H1 (cell line): ENCODE data around the gene ABHD2. TPM values are rescaled to one million over a fixed set of nuclear protein-coding genes. Genes with fewer than 3 reads are reported as not detected.

Experiments
- CTCF ChIA-PET: fragments of 300-600 bp; sonication (Branson Sonifier 250); formaldehyde crosslinking; loops from one replicate; lab custom pipeline; 2021; ENCODE audit not compliant: partially characterized antibody; lab: Charles Lee
- POLR2A ChIA-PET: fragments of 300-600 bp; sonication (Branson Sonifier 250); formaldehyde crosslinking; loops from one replicate; lab custom pipeline; 2021; ENCODE audit warnings: inconsistent platforms; ENCODE audit not compliant: partially characterized antibody; lab: Charles Lee
- DNase-seq, 2 experiments: peaks; one replicate each; pipeline versions ENCODE4 v3.0.0 to v3.0.0-alpha.2; 2010 to 2022; ENCODE audit warnings: low spot score in 2 of 2, low read depth in 1 of 2, mixed read lengths in 1 of 2
- FAIRE-seq: peaks from 2 replicates; lab custom pipeline; 2011; peaks lifted over from hg19 to GRCh38; lab: Jason Lieb, UNC
- H2AFZ ChIP-seq: 2 replicates; pipeline ENCODE4 v1.8.1; 2012; ENCODE audit warnings: low read length, inconsistent platforms
- H2AK5ac ChIP-seq: 2 replicates; pipeline ENCODE4 v1.6.1; 2013; ENCODE audit warnings: low read depth, low read length
- H2BK120ac ChIP-seq: replicated peaks from 2 replicates; pipeline ENCODE3; 2013; ENCODE audit warnings: low read depth, low read length, inconsistent platforms
- H2BK12ac ChIP-seq: 2 replicates; pipeline ENCODE4 v1.6.1; 2013; ENCODE audit warnings: low read depth, low read length
- H2BK15ac ChIP-seq: 2 replicates; pipeline ENCODE4 v1.6.1; 2013; ENCODE audit warnings: low read length
- H2BK20ac ChIP-seq: 2 replicates; pipeline ENCODE4 v1.6.1; 2013; ENCODE audit warnings: low read length
- H2BK5ac ChIP-seq: 2 replicates; pipeline ENCODE4 v1.6.1; 2013; ENCODE audit warnings: low read depth, low read length
- H3K14ac ChIP-seq: 2 replicates; pipeline ENCODE4 v1.6.1; 2013; ENCODE audit warnings: inconsistent platforms; ENCODE audit not compliant: insufficient read length
- H3K18ac ChIP-seq: 2 replicates; pipeline ENCODE4 v1.6.1; 2013; ENCODE audit warnings: low read length; ENCODE audit errors: extremely low read depth
- H3K23ac ChIP-seq: 2 replicates; pipeline ENCODE4 v1.6.1; 2013; ENCODE audit warnings: inconsistent platforms; ENCODE audit not compliant: insufficient read length
- H3K23me2 ChIP-seq: 2 replicates; pipeline ENCODE4 v1.6.1; 2013; ENCODE audit warnings: low read depth, low read length
- H3K27ac ChIP-seq: 2 replicates; pipeline ENCODE4 v1.6.1; 2011; ENCODE audit warnings: low read depth, low read length, inconsistent platforms
- H3K27me3 ChIP-seq, 4 experiments: replicated peaks in 1 of 4; 1 replicate in 1 of 4; 2 replicates in 3 of 4; pipeline versions ENCODE4 v1.6.1 to v1.8.1; 2011 to 2013; ENCODE audit warnings: low read length in 3 of 4, mild to moderate bottlenecking in 3 of 4, inconsistent platforms in 2 of 4, mixed read lengths in 2 of 4, moderate library complexity in 1 of 4; ENCODE audit not compliant: control insufficient read depth in 3 of 4, insufficient read depth in 3 of 4; ENCODE audit errors: extremely low read depth in 1 of 4
- H3K36me3 ChIP-seq, 4 experiments: 2 replicates each; pipeline versions ENCODE4 v1.6.1 to v1.8.1; 2011 to 2013; ENCODE audit warnings: mild to moderate bottlenecking in 4 of 4, low read length in 3 of 4, moderate library complexity in 2 of 4, control low read depth in 1 of 4, inconsistent platforms in 1 of 4; ENCODE audit not compliant: insufficient read depth in 4 of 4, control insufficient read depth in 2 of 4
- H3K4ac ChIP-seq: replicated peaks from 2 replicates; pipeline ENCODE3; 2013; ENCODE audit warnings: low read length, low read depth, mixed read lengths, inconsistent platforms; ENCODE audit not compliant: insufficient read length
- H3K4me1 ChIP-seq, 4 experiments: replicated peaks in 1 of 4; 1 replicate in 1 of 4; 2 replicates in 3 of 4; pipeline versions ENCODE4 v1.6.1 to v1.8.1; 2011 to 2013; ENCODE audit warnings: low read length in 3 of 4, inconsistent platforms in 2 of 4, mixed read lengths in 1 of 4; ENCODE audit not compliant: insufficient read depth in 4 of 4, control insufficient read depth in 3 of 4
- H3K4me2 ChIP-seq, 2 experiments: 2 replicates each; pipeline versions ENCODE4 v1.6.1 to v1.8.1; 2011 to 2013; ENCODE audit warnings: low read depth in 2 of 2, low read length in 2 of 2, control low read depth in 1 of 2, inconsistent platforms in 1 of 2, mild to moderate bottlenecking in 1 of 2; ENCODE audit not compliant: insufficient read depth in 1 of 2
- H3K4me3 ChIP-seq, 4 experiments: fragments of 200-600, 300-600 bp in 1 of 4; sonication (generic), shearing (Covaris generic), sonication (Bioruptor Twin) in 1 of 4; 2 replicates each; pipeline versions ENCODE4 v1.5.1 to v1.8.1; 2011 to 2016; ENCODE audit warnings: low read length in 4 of 4, low read depth in 3 of 4, control low read depth in 2 of 4, inconsistent platforms in 2 of 4, mild to moderate bottlenecking in 2 of 4, mixed read lengths in 1 of 4, moderate library complexity in 1 of 4; ENCODE audit not compliant: insufficient read depth in 2 of 4; ENCODE audit errors: extremely low read depth in 1 of 4
- H3K56ac ChIP-seq: replicated peaks from 2 replicates; pipeline ENCODE3; 2013; ENCODE audit warnings: low read depth, mild to moderate bottlenecking, mixed read lengths, low read length, inconsistent platforms; ENCODE audit not compliant: insufficient read length
- H3K79me1 ChIP-seq: 2 replicates; pipeline ENCODE4 v1.6.1; 2013; ENCODE audit warnings: low read depth, low read length, control low read depth
- H3K79me2 ChIP-seq, 2 experiments: 2 replicates each; pipeline versions ENCODE4 v1.6.1 to v1.8.1; 2012 to 2013; ENCODE audit warnings: low read length in 2 of 2, mild to moderate bottlenecking in 2 of 2, inconsistent platforms in 1 of 2; ENCODE audit not compliant: insufficient read depth in 2 of 2, control insufficient read depth in 1 of 2
- H3K9ac ChIP-seq, 4 experiments: replicated peaks in 1 of 4; 1 replicate in 1 of 4; 2 replicates in 3 of 4; pipeline versions ENCODE4 v1.6.1 to v1.8.1; 2011 to 2013; ENCODE audit warnings: low read depth in 3 of 4, low read length in 3 of 4, control low read depth in 2 of 4, mild to moderate bottlenecking in 2 of 4, moderate library complexity in 2 of 4, inconsistent platforms in 1 of 4; ENCODE audit errors: extremely low read depth in 1 of 4
- H3K9me3 ChIP-seq, 2 experiments: 2 replicates each; pipeline versions ENCODE4 v1.6.1 to v1.8.1; 2012 to 2013; ENCODE audit warnings: mild to moderate bottlenecking in 2 of 2, moderate library complexity in 2 of 2, control low read depth in 1 of 2, inconsistent platforms in 1 of 2, low read depth in 1 of 2, low read length in 1 of 2, mixed read lengths in 1 of 2; ENCODE audit not compliant: insufficient read depth in 2 of 2
- H4K20me1 ChIP-seq, 2 experiments: replicated peaks in 1 of 2; 2 replicates each; pipeline versions ENCODE3 to v1.8.1; 2011 to 2013; ENCODE audit warnings: inconsistent platforms in 2 of 2, low read length in 2 of 2, mild to moderate bottlenecking in 1 of 2; ENCODE audit not compliant: insufficient read depth in 2 of 2, control insufficient read depth in 1 of 2
- H4K5ac ChIP-seq: 2 replicates; pipeline ENCODE4 v1.6.1; 2013; ENCODE audit warnings: low read length, low read depth, mixed read lengths, inconsistent platforms; ENCODE audit not compliant: insufficient read length
- H4K8ac ChIP-seq: 2 replicates; pipeline ENCODE4 v1.8.0; 2013; ENCODE audit warnings: mild to moderate bottlenecking, moderate library complexity, low read length, inconsistent platforms; ENCODE audit not compliant: insufficient read depth; ENCODE audit errors: extremely low read depth
- H4K91ac ChIP-seq: replicated peaks from 2 replicates; pipeline ENCODE3; 2013; ENCODE audit warnings: low read length, mixed read lengths, inconsistent platforms; ENCODE audit not compliant: insufficient read length
- CHD1 ChIP-seq: IDR thresholded peaks from 2 replicates; pipeline ENCODE4 v1.6.1; 2012; ENCODE audit warnings: low read depth, low read length, improper control_type of control experiment
- EP300 ChIP-seq, 2 experiments: IDR thresholded peaks; 1 replicate in 1 of 2; 2 replicates in 1 of 2; pipeline ENCODE4 v1.6.1; 2011 to 2012; ENCODE audit warnings: low read depth in 2 of 2, low read length in 2 of 2, mild to moderate bottlenecking in 2 of 2, borderline replicate concordance in 1 of 2, inconsistent platforms in 1 of 2, moderate library complexity in 1 of 2
- GABPA ChIP-seq: IDR thresholded peaks from 2 replicates; pipeline ENCODE4 v1.6.1; 2011; ENCODE audit warnings: mild to moderate bottlenecking, low read length, moderate library complexity, borderline replicate concordance; ENCODE audit not compliant: insufficient read depth
- JUN ChIP-seq: IDR thresholded peaks from 2 replicates; pipeline ENCODE4 v1.6.1; 2011; ENCODE audit warnings: low read depth, mild to moderate bottlenecking, improper control_type of control experiment, low read length
- KDM5A ChIP-seq: fragments of 200-600 bp; IDR thresholded peaks from 2 replicates; pipeline ENCODE4 v1.7.1; 2012; ENCODE audit warnings: mild to moderate bottlenecking, low read length, inconsistent platforms, mixed read lengths
- NRF1 ChIP-seq: IDR thresholded peaks from 2 replicates; pipeline ENCODE4 v1.6.1; 2011; ENCODE audit warnings: mild to moderate bottlenecking, low read depth, low read length, improper control_type of control experiment
- SAP30 ChIP-seq: fragments of 300-600 bp; sonication (generic); IDR thresholded peaks from 2 replicates; pipeline ENCODE4 v1.7.1; 2012; ENCODE audit warnings: low read length, moderate library complexity, mild to moderate bottlenecking, inconsistent platforms; ENCODE audit not compliant: insufficient read depth, insufficient replicate concordance
- SIX5 ChIP-seq: IDR thresholded peaks from 2 replicates; pipeline ENCODE4 v1.6.1; 2011; ENCODE audit warnings: mild to moderate bottlenecking, low read depth, low read length
- WGBS, 2 experiments: shearing (Covaris generic) in 1 of 2; methylation state at CpG; one replicate each; pipeline versions ENCODE4 v1.1.6 to v1.1.7; 2013 to 2015; ENCODE audit warnings: low lambda C conversion rate in 2 of 2, mixed read lengths in 2 of 2, inconsistent platforms in 1 of 2, low coverage in 1 of 2, missing lambda C conversion rate in 1 of 2; ENCODE audit not compliant: insufficient replicate concordance in 2 of 2, insufficient coverage in 1 of 2, insufficient read length in 1 of 2; ENCODE audit errors: extremely low coverage in 1 of 2, missing lambda C conversion rate in 1 of 2; 5-methylcytosine and 5-hydroxymethylcytosine counted together
- polyA plus RNA-seq, 7 experiments: library from polyadenylated mRNA; depleted of rRNA in 3 of 7; stranded (reverse) in 5 of 7; unstranded in 2 of 7; fragments of >200 nt in 5 of 7; fragments of 200-250 nt in 2 of 7; gene quantifications; 1 replicate in 5 of 7; 2 replicates in 1 of 7; 4 replicates in 1 of 7; pipeline versions ENCODE4 v1.2.1 to v1.2.3, GENCODE V29; 2011 to 2013; ENCODE audit warnings: missing spikeins in 2 of 7, mixed read lengths in 2 of 7
- total RNA-seq: library from RNA; stranded (reverse); fragmentation: NEBNext Ultra II Directional; extraction: Animal tissue kit (Norgen Biotek cat#: 25700); gene quantifications from 2 replicates; pipeline ENCODE4 v1.2.1, GENCODE V29; 2021

ABHD2 gene
- total and polyA plus RNA-seq, 2 of the 8 experiments (the other 6 are each of a cell fraction or from before 2014, with no cell fraction given), result 9.1 to 23.7 TPM

DNA sequence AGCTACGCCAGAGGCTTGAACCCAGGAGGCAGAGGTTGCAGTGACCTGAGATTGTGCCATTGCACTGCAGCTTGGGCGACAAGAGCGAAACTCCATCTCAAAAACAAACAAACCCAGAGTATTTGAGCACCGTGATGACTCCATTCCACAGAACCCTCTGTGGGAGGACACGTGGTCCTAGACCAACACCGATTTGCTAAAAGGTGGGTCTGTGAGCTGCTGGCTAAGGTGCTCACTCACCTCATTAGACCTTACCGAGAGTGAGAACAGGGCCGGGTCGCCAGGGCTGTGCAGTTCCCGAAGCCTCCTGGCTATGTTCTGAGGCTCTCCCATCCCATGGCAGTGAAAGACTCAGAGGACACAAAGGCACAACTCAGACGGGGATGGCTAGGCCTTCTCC is 17.9 kb downstream of the ABHD2 start:
- H3K4me3 ChIP-seq, result no peak overlapping the region
- H3K4ac ChIP-seq, result no peak overlapping the region
- DNase-seq, result no peak
- H3K4me1 ChIP-seq, result peaks cover 0 to 6% (median 1%) of the 10 kb centered on the region in 4 experiments; a peak in 1 of 7 replicates
- no peak overlapping the region for H4K5ac ChIP-seq
- peaks cover 0 to 1% (median 0%) of the 10 kb centered on the region in 4 experiments; a peak in 1 of 7 replicates for H3K27me3 ChIP-seq
- ChIA-PET POLR2A (interaction anchor here (0.7 kb wide), 1 partner anchor 41 kb away, joined by 3 read pairs; no protein-coding TSS in a partner anchor), CTCF (interaction anchor here (0.6 to 0.8 kb wide), 3 partner anchors 16 to 230 kb away, joined by 3 to 4 read pairs (median 3); no protein-coding TSS in a partner anchor)
- H3K14ac ChIP-seq, result no peak overlapping the region
- H2AK5ac ChIP-seq, result no peak overlapping the region
- no peak overlapping the region for H2BK5ac ChIP-seq
- TF ChIP-seq EP300 (IDR thresholded peaks at IDR 0.05; ENCODE audit: borderline replicate concordance in 1 of 2, low read depth in 2 of 2, low read length in 2 of 2) (no peak), JUN (no peak), SAP30 (no peak), NRF1 (no peak), CHD1 (no peak), KDM5A (no peak), GABPA (no peak), SIX5 (no peak)
- TF ChIP-seq, all 59 proteins: peak for 0
- H2BK12ac ChIP-seq, result no peak overlapping the region
- H2AFZ ChIP-seq, result no peak overlapping the region
- H2BK120ac ChIP-seq, result no peak overlapping the region
- H3K36me3 ChIP-seq, result no peaks in the 10 kb centered on the region
- H4K20me1 ChIP-seq, result no peaks in the 10 kb centered on the region
- H3K23me2 ChIP-seq, result no peaks in the 10 kb centered on the region
- H2BK15ac ChIP-seq, result no peak overlapping the region
- H4K91ac ChIP-seq, result no peak overlapping the region
- H3K79me1 ChIP-seq, result no peaks in the 10 kb centered on the region
- H3K23ac ChIP-seq, result no peak overlapping the region
- 78% methylated on average over 11 of the region's 11 CpGs; no CpG with 5 or more reads in 1 of the 2 experiments for WGBS, 2 experiments
- no peak for FAIRE-seq
- no peaks in the 10 kb centered on the region for H3K9me3 ChIP-seq
- no peak overlapping the region for H4K8ac ChIP-seq
- no peak overlapping the region for H3K4me2 ChIP-seq
- H2BK20ac ChIP-seq, result no peak overlapping the region
- no peak overlapping the region for H3K9ac ChIP-seq
- H3K27ac ChIP-seq, result no peak overlapping the region
- H3K56ac ChIP-seq, result no peak overlapping the region
- H3K79me2 ChIP-seq, result no peaks in the 10 kb centered on the region
- H3K18ac ChIP-seq, result no peak overlapping the region
